Measurements from ENCODE around the gene DAND5.
A peak's percentile ranks its signal among the peaks of the same experiment; 100 is the strongest.
"Not testable (repeated sequence)": the region's sequence is repeated elsewhere in the genome, so short reads cannot be mapped to it uniquely, and the experiment has no call there.

Gene DAND5

GRCh38 chr19:12946092-12946721 lies 23.2 kb upstream of the DAND5 start:
- DNase-seq, result peak in 1 of 2 experiments; percentile 46

GRCh38 chr19:12946731-12947496 lies 22.5 kb upstream of the DAND5 start:
- DNase-seq, result no peak

- no peak for DNase-seq
Measured at GRCh38 chr19:12947702-12948611, 21.4 kb upstream of the DAND5 start.

GRCh38 chr19:12948612-12949362 lies 20.6 kb upstream of the DAND5 start:
- no peak for DNase-seq

- DNase-seq, result no peak
Measured at GRCh38 chr19:12949363-12950283, 19.8 kb upstream of the DAND5 start.

GRCh38 chr19:12952050-12952449 lies 17.3 kb upstream of the DAND5 start:
- DNase-seq, result not testable (repeated sequence)

- DNase-seq, result no peak
Measured at GRCh38 chr19:12952488-12953137, 16.8 kb upstream of the DAND5 start.

- no peak for DNase-seq
Measured at GRCh38 chr19:12953138-12953798, 16.1 kb upstream of the DAND5 start.

GRCh38 chr19:12953799-12954611 lies 15.4 kb upstream of the DAND5 start:
- no peak for DNase-seq

GRCh38 chr19:12954612-12954962 lies 14.8 kb upstream of the DAND5 start:
- no peak for DNase-seq

GRCh38 chr19:12955575-12955974 lies 13.8 kb upstream of the DAND5 start:
- not testable (repeated sequence) for DNase-seq

- no peak for DNase-seq
Measured at GRCh38 chr19:12955996-12956395, 13.4 kb upstream of the DAND5 start.

GRCh38 chr19:12956446-12957388 lies 12.7 kb upstream of the DAND5 start, which contains the start of gene GADD45GIP1:
Gene GADD45GIP1, minus strand, starts transcription at chr19:12957223. Its CDS starts 11 bp downstream, at chr19:12957212.
- DNase-seq, result peak; percentile 14 to 82

GRCh38 chr19:12957389-12957952 lies 11.9 kb upstream of the DAND5 start:
- DNase-seq, result not testable (repeated sequence)

- no peak for DNase-seq
Measured at GRCh38 chr19:12959481-12959880, 9.9 kb upstream of the DAND5 start.

- DNase-seq, result peak; percentile 54 to 75
Measured at GRCh38 chr19:12965017-12965811, 4.2 kb upstream of the DAND5 start.

- no peak for DNase-seq
Measured at GRCh38 chr19:12965812-12966135, 3.6 kb upstream of the DAND5 start.

Measured in NCI-H526 (cell line).